GM18907 (cell line): ENCODE measurements around the gene SP5.
"Not testable (repeated sequence)": the region's sequence is repeated elsewhere in the genome, so short reads cannot be mapped to it uniquely, and the experiment has no call there.

ENCODE experiments used
- ATAC-seq: cut with Tn5 transposase; IDR thresholded peaks from one replicate; pipeline ENCODE4 v1.9.1; 2021; ENCODE audit warnings: mild to moderate bottlenecking, moderate library complexity; ENCODE audit not compliant: unreplicated experiment

SP5 gene

DNA sequence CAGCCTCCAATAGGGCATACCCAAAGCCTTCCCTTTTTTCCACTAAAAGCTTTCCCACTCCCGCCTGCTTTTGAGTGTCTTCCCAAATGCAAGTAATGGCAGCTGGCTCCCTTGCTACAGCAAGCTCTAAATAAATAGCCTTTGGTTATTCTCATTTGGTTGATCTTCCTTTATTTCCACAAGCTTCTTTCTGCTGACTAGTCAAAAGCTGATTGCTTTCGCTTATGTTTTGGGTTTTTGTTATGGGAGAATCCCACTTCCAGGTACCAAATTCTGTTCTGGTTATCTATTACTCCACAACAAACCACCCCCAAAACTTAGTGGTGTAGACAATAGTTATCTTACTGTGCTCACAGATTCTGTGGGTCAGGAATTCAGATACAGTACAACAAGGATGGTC, 22.3 kb downstream of the SP5 start:
- ATAC-seq, result no peak

DNA sequence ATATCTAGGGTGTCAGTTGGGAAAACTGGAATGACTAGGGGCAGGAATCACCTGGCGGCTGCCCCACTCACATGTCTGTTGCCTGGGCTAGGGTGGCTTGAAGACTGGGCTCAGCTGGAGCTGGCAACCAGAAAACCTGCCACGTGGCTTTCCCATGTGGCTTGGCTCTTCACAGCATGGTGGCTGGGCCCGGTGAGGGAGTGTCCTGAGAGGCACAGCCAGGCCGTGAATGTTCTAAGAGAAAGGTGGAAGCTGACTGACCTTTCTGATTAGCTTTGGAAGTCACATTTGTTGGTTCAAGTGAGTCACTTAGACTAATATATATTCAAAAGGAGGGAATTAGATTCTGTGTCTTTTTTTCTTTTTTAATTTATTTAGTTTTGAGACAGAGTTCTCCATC, 22.7 kb downstream of the SP5 start:
- no peak for ATAC-seq

DNA sequence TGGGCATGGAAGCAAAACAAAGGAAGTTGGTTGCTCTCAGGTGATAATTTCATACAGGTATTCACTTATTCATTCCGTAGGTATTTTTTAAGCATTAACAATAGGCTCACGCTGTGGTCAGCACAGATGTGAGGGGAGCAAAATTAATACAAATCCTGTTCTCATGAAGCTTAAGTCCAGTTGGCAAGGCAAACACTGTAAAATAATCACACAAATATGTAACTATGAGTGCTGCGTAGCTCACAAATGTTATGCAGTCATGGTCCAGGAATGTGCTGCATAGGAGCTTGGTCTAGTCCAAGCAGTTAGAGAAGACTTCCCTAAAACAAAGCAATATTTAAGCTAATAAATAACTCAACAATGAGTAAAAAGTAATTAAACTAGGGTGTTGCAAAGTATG, 23.9 kb downstream of the SP5 start:
- no peak for ATAC-seq

DNA sequence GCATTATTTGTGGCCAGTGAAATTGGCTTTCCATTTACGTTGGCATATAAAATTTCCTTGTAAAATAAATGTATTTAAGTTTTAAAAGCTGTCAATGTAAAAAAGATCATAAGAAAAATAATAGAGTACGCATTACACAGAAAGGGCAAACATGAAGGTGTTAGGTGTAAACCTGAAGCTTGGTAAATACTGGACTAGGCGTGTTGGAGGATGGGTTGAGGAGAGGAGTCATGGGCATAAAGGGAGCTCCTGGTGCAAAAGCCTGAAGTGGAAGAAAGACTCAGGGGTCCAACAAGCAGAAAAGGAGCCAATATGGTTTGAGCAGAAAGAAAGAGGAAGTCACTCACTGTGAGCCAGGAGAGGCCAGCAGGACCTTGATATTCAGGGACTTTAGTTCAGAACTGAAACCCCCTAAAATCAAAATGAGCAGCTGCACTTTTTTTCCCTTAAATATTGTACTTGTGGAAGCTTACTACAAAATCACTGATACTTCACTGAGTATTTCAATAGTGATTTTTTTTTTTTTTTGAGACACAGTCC, 24.4 kb downstream of the SP5 start:
- no peak for ATAC-seq

DNA sequence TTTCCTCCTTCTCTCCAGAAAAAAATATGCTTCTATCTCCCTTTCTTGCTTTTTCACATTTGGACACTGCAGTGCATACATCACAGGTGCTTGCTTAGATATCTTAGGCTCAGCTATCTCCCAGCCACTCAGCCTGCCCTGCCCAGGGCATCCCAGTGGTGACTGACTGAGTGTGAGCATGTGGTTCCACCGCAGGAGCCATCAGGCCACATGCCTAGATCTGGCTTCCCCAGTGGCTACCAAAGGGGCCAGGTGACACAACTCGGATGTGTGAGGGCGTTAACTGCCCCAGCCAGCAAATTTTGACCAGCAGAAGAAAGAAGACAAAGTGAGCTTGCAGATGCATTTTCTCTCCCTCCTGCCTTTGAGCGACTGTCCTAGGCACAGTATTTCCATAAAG, 25.5 kb downstream of the SP5 start:
- no peak for ATAC-seq

DNA sequence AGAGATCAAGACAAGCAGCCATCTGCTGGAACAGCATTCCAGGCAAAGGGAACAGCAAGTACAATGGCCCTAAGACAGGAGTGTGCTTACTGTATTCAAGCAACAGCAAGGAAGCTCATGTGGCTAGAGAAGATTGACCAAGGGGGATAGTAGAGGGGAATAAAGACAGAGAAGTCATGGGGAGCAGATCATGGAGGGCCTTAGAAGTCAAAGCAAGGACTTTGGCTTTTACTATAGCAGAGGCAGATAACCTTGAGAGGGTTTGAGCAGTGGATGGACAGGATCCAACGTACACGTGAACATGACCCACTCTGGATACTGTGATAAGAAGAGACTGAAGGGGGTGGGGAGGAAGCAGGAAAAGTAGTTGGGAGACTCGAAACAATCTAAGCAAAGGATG, 26.9 kb downstream of the SP5 start:
- ATAC-seq, result no peak

DNA sequence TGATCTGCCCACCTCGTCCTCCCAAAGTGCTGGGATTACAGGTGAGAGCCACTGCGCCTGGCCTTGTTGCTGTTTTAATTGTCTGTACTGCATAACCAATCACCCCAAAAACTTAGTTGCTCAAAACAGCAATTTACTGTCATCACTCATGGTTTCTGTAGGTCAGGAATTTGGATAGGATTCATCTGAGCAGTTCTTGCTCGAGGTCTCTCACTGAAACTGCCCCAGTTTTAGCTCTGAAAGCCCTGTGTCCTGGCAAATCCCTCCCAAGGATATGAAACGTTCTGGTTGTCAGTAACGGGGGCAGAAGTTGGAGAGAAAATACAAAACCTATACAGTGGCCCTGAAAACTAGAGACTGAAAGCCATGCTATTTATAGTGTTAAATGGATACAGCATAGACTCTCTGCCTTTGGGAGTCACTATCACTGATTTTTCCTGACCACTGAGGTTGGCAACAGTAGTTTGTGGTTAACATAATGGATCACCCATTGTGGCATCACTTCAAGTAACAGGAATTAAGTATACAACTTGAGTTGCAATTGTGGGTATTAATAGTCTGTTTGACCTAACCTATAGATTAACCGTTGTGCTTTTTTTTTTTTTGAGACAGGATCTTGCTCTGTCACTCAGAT, 27.9 kb downstream of the SP5 start:
- no peak for ATAC-seq

DNA sequence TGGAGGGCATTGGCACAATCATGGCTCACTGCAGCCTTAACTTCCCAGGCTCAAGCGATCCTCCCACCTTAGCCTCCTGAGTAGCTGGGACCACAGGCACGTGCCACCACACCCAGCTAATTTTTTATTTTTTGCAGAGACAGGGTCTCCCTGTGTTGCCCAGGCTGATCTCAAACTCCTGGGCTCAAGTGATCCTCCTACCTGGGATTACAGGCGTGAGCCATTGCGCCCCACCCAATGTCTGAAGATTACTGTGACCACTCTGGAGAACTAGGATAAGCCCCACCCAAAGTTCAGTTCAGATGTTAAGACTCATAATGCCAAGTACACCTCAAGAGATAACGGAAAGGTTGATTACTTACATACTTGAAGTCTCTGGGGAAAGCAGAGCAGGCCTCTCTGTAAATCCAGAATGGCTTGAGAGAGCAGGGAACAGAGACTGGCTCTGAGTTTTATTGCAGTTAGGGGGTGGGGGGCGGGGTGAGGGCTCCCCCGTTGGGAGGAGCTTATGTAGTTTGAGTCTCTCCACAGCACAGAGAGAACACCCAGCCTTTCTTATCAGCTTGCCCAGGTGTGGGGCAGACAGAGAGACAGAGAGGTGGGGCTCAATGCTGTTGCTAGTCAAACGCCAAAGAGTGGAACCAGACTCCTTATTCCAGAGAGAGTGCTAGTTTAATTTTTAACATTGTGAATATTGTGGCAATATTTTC, 28.5 kb downstream of the SP5 start:
- ATAC-seq, result no peak

DNA sequence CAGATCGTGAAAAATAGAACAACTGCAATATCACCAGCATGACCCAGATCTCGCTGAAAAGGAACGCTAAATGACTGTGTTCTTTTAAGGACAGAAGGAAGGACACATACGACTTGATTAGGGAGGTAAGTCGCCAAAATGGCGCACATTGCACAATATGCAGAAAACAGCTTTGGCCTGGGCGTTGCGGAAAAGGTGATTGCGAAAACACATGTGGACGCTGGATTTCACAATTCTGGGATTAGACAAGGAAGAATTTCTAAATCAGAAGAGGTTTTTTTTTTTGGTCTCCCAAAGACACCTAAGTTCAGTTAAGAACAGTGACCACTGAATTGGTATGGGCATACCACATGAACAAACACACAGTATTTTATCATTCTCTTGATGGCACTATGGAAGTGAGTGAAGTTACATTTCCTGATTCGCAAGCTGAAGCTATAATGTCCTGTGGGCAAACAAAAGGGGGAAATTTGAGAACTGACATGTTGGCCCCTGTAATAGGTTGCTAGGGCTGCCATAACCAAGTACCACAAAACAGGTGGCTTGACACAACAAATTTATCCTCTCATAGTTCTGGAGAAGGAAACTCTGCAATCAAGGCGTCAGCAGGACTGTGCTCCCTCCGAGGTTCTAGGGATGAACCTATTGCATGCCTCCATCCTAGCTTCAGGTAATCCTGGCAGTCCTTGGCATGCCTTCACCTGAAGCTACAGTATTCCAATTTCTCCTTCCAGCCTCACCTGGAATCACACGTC, 29.3 kb downstream of the SP5 start:
- no peak for ATAC-seq

DNA sequence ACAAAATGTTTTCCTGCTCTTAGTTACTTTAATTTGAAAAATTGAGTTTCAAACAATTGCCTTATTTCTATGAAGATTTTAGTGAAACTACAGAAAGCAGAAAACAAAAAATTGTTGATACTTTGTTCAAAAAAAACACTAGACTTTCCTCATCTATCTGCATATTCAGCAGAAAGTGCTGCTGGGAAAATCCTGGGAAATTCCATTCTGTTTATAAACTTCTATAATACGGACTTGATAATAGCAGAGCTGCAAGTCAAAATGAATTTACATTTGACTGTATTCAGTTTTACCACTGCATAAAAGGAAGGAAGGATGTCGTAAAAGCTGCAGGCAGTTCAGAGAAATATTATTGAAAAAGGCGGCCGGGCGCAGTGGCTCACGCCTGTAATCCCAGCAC, 30.2 kb downstream of the SP5 start:
- ATAC-seq, result no peak

DNA sequence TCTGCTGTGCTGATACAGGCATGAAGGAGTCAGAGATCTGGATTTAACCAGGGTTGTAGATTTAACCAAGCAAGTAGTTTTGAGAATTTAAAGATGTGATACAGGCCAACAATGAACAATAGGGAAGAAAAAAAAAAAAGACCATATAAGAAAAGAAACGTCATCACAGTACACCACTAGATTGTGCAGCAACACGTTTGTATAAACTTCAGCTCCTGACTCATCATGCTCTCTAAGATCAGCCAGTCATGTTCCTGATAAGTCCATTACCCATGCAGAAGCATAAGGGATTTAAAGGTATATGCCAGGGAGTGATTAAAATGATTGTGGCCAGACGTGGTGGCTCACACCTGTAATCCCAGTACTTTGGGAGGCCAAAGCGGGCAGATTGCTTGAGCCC, 32.8 kb downstream of the SP5 start:
- no peak for ATAC-seq

DNA sequence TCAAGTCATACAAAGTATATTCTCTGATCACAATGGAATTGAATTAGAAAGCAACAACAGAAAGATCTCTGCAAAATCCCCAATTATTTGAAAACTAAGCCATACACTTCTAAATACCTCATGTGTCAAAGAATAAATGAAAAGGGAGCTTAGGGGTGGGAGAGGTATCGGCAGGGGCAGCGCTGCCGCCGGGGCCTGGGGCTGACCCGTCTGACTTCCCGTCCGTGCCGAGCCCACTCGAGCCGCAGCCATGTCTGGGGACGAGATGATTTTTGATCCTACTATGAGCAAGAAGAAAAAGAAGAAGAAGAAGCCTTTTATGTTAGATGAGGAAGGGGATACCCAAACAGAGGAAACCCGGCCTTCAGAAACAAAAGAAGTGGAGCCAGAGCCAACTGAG, 36.4 kb downstream of the SP5 start:
- ATAC-seq, result not testable (repeated sequence)

DNA sequence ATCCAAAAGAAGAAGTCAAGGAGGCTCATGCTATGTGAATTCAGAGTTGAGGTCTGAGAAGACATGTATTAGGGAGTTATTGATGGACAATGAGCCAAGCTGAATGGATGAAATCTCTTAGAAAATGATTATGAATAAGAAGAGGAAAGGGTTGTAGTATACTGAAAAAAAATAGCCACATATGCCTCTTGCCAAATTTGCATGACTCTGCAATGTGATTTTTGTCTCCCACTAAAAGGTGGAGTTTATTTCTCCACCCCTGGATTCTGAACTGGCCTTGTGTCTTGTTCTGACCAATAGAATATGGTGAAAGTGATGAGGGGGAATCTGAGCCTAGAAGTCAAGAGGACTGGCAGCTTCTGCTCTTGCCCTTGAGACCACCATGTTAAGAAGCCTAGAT, 46.4 kb downstream of the SP5 start:
- ATAC-seq, result no peak

DNA sequence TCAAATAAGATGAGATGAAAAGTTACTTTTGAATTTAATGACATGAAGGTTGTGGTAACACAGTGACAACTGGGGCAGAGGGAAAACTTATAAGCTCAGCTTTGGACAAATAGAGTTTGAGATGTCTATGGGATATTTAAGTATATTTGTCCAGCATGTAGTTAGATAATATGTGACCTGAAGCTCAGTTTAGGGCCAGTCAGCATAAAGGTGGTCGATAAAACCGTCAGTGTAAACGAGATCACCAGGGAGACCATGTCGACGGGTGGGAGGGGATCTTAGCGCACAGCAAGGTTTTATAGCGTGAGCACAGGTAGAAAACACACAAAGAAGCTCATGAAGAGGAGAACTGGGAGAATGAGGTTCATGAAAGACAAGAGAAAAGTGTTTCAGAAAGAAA, 47.6 kb downstream of the SP5 start:
- no peak for ATAC-seq

DNA sequence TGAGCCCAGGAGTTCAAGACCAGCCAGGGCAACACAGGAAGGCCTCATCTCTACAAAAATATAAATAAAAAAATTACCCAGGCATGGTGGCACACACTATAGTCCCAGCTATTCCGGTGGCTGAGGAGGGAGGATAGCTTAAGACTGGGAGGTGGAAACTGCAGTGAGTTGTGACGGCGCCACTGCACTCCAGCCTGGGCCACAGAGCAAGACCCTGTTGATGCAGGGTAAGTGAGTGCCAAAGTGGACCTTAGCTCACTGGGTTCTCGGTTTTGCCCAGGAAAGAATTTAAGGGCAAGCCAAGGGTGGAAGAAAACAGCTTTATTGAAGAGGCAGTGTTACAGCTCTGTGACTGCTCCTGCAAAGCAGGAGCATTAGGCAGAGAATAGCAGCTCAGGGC, 48.1 kb downstream of the SP5 start:
- ATAC-seq, result no peak

DNA sequence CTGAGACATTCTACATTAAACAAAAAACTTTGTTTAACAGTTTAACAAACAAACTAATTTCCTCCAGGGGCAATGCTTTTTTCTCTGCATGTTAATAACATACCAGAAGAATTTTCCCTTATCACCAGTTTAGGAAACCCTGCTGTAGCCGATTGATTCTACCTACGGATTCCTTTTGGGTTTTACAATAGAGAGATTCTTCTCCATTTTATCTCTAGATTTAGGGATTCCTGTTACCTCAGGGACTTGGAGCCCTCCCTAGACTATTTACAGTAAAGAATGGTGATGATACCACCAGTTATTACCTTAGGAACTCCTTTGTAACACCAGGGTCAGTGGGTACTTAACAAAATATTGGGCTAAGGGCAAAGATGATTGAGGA, 49.7 kb downstream of the SP5 start:
- no peak for ATAC-seq

DNA sequence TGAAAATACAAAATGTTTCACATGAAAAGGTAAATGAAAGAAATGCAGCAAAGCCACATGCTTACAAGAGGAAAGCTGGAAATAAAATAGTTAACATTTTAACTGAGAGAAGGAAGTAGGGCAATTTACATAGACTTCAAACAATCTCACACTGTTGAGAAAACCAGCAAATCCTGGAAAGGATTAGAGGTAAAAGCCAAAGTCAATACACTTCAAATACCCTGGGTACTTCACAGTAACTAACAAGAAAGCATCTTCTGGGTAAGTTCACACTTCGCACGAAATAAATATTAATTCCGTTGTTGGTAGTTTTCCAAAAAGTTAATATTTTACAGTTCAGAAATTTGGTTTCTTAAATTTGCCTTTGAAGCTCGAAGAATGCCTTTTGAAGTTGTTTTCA, 51.6 kb downstream of the SP5 start:
- ATAC-seq, result no peak
